WTC11 (cell line): ENCODE results near the gene RPTOR. TPM values are rescaled to one million over a fixed set of nuclear protein-coding genes. Genes with fewer than 3 reads are reported as not detected.

ENCODE experiments used
- ATAC-seq: fragments of 200-7000 bp; cut with Tn5 transposase; 2 replicates; pipeline ENCODE4 v1.10.0; 2021; ENCODE audit warnings: mild to moderate bottlenecking, moderate library complexity
- CTCF ChIA-PET: fragments of 300-600 bp; sonication (Branson Sonifier 250); formaldehyde crosslinking; loops from one replicate; lab custom pipeline; 2021; ENCODE audit warnings: antibody characterized with exemption; lab: Charles Lee
- POLR2A ChIA-PET: fragments of 350-600 bp; sonication (Branson Sonifier 250); formaldehyde crosslinking; loops from one replicate; lab custom pipeline; 2021; ENCODE audit warnings: antibody characterized with exemption; lab: Charles Lee
- DNase-seq: peaks from one replicate; pipeline ENCODE4 v3.0.0; 2021; ENCODE audit warnings: low spot score
- H3K27ac Mint-ChIP-seq: 2 replicates; pipeline ENCODE4 v1.8.0; 2021; ENCODE audit warnings: mixed read lengths
- H3K27me3 Mint-ChIP-seq: 2 replicates; pipeline ENCODE4 v1.8.0; 2021; ENCODE audit warnings: low read depth, mild to moderate bottlenecking, moderate library complexity, mixed read lengths
- H3K36me3 Mint-ChIP-seq: 2 replicates; pipeline ENCODE4 v1.8.0; 2021; ENCODE audit warnings: mixed read lengths
- H3K4me1 Mint-ChIP-seq: 2 replicates; pipeline ENCODE4 v1.8.0; 2022; ENCODE audit warnings: mixed read lengths
- H3K4me3 Mint-ChIP-seq: 2 replicates; pipeline ENCODE4 v1.8.0; 2021; ENCODE audit warnings: mild to moderate bottlenecking, moderate library complexity, mixed read lengths
- H3K9me3 Mint-ChIP-seq: 2 replicates; pipeline ENCODE4 v1.8.0; 2021; ENCODE audit warnings: mixed read lengths
- CREM ChIP-seq: sonication (generic); formaldehyde crosslinking; IDR thresholded peaks from 2 replicates; pipeline ENCODE4 v1.8.1; 2022; ENCODE audit warnings: mild to moderate bottlenecking, missing genetic modification reagents, moderate library complexity
- ELF4 ChIP-seq: sonication (generic); formaldehyde crosslinking; IDR thresholded peaks from 2 replicates; pipeline ENCODE4 v1.8.1; 2022; ENCODE audit warnings: low read depth, mild to moderate bottlenecking, moderate library complexity, missing genetic modification reagents
- ESRRA ChIP-seq: sonication (generic); formaldehyde crosslinking; IDR thresholded peaks from 2 replicates; pipeline ENCODE4 v1.8.1; 2022; ENCODE audit warnings: mild to moderate bottlenecking, missing genetic modification reagents, borderline replicate concordance
- FOXP1 ChIP-seq: sonication (generic); formaldehyde crosslinking; IDR thresholded peaks from 2 replicates; pipeline ENCODE4 v1.8.0; 2022; ENCODE audit warnings: missing genetic modification reagents, mild to moderate bottlenecking, moderate library complexity, borderline replicate concordance
- GTF2I ChIP-seq: fragments of 250-450 bp; sonication (Bioruptor Pico); conservative IDR thresholded peaks from 2 replicates; pipeline ENCODE4 v1.4.0; 2021; ENCODE audit warnings: mild to moderate bottlenecking
- SMAD3 ChIP-seq: sonication (generic); formaldehyde crosslinking; IDR thresholded peaks from 2 replicates; pipeline ENCODE4 v1.8.0; 2022; ENCODE audit warnings: missing genetic modification reagents, mild to moderate bottlenecking, borderline replicate concordance
- TP53 ChIP-seq: sonication (generic); formaldehyde crosslinking; IDR thresholded peaks from 2 replicates; pipeline ENCODE4 v1.8.1; 2023; ENCODE audit warnings: mild to moderate bottlenecking, missing genetic modification reagents
- ZNF232 ChIP-seq: sonication (generic); formaldehyde crosslinking; IDR thresholded peaks from 2 replicates; pipeline ENCODE4 v1.8.0; 2022; ENCODE audit warnings: mild to moderate bottlenecking, missing genetic modification reagents
- ZNF396 ChIP-seq: fragments of 250-450 bp; sonication (Bioruptor Pico); IDR thresholded peaks from 2 replicates; pipeline ENCODE4 v1.8.0; 2021; ENCODE audit warnings: mild to moderate bottlenecking, moderate library complexity, borderline replicate concordance
- ZNF416 ChIP-seq: fragments of 250-450 bp; sonication (Bioruptor Pico); IDR thresholded peaks from 2 replicates; pipeline ENCODE4 v1.9.0; 2021; ENCODE audit warnings: mild to moderate bottlenecking, inconsistent platforms
- ZNF671 ChIP-seq: fragments of 250-450 bp; sonication (Bioruptor Pico); IDR thresholded peaks from 2 replicates; pipeline ENCODE4 v1.8.0; 2021; ENCODE audit warnings: mild to moderate bottlenecking
- total RNA-seq: library from RNA; stranded (reverse); gene quantifications from 3 replicates; pipeline ENCODE4 v1.2.3, GENCODE V29; 2021
- TF ChIP-seq, protein P1 (sequence below): sonication (generic); formaldehyde crosslinking; IDR thresholded peaks from 2 replicates; pipeline ENCODE4 v1.8.0; 2022; ENCODE audit warnings: mild to moderate bottlenecking, missing genetic modification reagents
- TF ChIP-seq, protein P2 (sequence below): sonication (generic); formaldehyde crosslinking; conservative IDR thresholded peaks from 2 replicates; pipeline ENCODE4 v1.8.1; 2023; ENCODE audit warnings: mild to moderate bottlenecking, low read depth, missing genetic modification reagents, moderate library complexity
- TF ChIP-seq, protein P3 (sequence below): sonication (generic); formaldehyde crosslinking; IDR thresholded peaks from 2 replicates; pipeline ENCODE4 v1.8.1; 2022; ENCODE audit warnings: missing genetic modification reagents, borderline replicate concordance
- TF ChIP-seq, protein P4 (sequence below): fragments of 250-450 bp; sonication (Bioruptor Pico); IDR thresholded peaks from 2 replicates; pipeline ENCODE4 v1.8.0; 2021; ENCODE audit warnings: mild to moderate bottlenecking
- TF ChIP-seq, protein P5 (sequence below): sonication (generic); formaldehyde crosslinking; IDR thresholded peaks from 2 replicates; pipeline ENCODE4 v1.8.1; 2022; ENCODE audit warnings: mild to moderate bottlenecking, moderate library complexity, missing genetic modification reagents

The RPTOR gene
- total RNA-seq, 1 experiment from 2014 or later = 41.0 TPM

DNA sequence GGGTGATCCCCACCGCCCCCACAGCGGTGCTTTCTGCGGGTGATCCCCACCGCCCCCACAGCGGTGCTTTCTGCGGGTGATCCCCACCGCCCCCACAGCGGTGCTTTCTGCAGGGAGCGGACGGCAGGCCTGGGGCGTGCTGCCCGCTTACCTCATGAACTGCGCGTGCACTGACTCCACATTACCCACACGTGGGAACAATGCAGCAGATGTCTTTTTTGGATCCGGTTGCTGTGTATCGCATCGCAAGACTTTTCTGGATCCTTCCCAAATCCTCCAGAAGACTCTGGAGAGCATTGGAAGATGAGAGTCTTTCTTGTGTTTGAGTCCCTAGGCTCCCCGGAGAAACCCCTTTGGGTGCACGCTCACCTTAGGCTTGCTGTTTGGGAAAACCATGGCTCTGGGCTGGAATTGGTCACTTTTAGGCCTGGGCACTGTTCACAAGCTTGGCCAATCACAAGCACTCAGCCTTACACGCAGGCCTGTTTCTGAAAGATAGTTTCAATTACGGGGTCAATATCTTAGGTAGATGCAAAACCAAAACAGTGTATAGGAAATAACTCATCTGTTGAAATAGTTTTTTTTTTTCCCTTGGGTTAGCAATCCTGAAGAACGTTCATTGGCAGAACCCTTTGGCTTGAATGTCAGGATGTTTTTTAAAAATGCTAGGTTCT, 201.8 kb downstream of the RPTOR start:
- ChIA-PET POLR2A (no interaction called here), CTCF (interaction anchor here (1.2 kb wide), 1 partner anchor 27 kb away, joined by 3 read pairs; no protein-coding TSS in a partner anchor)
- Mint-ChIP-seq H3K4me3 (no peak overlapping the region), H3K27me3 (no peaks in the 10 kb centered on the region), H3K27ac (no peak overlapping the region), H3K36me3 (peaks cover 12% of the 10 kb centered on the region), H3K9me3 (peaks cover 12% of the 10 kb centered on the region), H3K4me1 (peaks cover 5% of the 10 kb centered on the region)
- no peak for ATAC-seq
- DNase-seq = no peak
- TF ChIP-seq ELF4 (no peak), ZNF416 (CRISPR knock-in tag) (no peak), CREM (CRISPR knock-in tag) (no peak), ZNF671 (CRISPR knock-in tag) (no peak), GTF2I (no peak), FOXP1 (no peak), SMAD3 (CRISPR knock-in tag) (no peak), TP53 (no peak), ZNF396 (CRISPR knock-in tag) (no peak)
- TF ChIP-seq, protein P1, sequence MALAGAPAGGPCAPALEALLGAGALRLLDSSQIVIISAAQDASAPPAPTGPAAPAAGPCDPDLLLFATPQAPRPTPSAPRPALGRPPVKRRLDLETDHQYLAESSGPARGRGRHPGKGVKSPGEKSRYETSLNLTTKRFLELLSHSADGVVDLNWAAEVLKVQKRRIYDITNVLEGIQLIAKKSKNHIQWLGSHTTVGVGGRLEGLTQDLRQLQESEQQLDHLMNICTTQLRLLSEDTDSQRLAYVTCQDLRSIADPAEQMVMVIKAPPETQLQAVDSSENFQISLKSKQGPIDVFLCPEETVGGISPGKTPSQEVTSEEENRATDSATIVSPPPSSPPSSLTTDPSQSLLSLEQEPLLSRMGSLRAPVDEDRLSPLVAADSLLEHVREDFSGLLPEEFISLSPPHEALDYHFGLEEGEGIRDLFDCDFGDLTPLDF (CRISPR knock-in tag) = no peak
- TF ChIP-seq, protein P2, sequence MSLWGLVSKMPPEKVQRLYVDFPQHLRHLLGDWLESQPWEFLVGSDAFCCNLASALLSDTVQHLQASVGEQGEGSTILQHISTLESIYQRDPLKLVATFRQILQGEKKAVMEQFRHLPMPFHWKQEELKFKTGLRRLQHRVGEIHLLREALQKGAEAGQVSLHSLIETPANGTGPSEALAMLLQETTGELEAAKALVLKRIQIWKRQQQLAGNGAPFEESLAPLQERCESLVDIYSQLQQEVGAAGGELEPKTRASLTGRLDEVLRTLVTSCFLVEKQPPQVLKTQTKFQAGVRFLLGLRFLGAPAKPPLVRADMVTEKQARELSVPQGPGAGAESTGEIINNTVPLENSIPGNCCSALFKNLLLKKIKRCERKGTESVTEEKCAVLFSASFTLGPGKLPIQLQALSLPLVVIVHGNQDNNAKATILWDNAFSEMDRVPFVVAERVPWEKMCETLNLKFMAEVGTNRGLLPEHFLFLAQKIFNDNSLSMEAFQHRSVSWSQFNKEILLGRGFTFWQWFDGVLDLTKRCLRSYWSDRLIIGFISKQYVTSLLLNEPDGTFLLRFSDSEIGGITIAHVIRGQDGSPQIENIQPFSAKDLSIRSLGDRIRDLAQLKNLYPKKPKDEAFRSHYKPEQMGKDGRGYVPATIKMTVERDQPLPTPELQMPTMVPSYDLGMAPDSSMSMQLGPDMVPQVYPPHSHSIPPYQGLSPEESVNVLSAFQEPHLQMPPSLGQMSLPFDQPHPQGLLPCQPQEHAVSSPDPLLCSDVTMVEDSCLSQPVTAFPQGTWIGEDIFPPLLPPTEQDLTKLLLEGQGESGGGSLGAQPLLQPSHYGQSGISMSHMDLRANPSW (CRISPR knock-in tag) = no peak
- TF ChIP-seq, protein P3, sequence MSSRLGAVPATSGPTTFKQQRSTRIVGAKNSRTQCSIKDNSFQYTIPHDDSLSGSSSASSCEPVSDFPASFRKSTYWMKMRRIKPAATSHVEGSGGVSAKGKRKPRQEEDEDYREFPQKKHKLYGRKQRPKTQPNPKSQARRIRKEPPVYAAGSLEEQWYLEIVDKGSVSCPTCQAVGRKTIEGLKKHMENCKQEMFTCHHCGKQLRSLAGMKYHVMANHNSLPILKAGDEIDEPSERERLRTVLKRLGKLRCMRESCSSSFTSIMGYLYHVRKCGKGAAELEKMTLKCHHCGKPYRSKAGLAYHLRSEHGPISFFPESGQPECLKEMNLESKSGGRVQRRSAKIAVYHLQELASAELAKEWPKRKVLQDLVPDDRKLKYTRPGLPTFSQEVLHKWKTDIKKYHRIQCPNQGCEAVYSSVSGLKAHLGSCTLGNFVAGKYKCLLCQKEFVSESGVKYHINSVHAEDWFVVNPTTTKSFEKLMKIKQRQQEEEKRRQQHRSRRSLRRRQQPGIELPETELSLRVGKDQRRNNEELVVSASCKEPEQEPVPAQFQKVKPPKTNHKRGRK (CRISPR knock-in tag) = no peak
- TF ChIP-seq, protein P4, sequence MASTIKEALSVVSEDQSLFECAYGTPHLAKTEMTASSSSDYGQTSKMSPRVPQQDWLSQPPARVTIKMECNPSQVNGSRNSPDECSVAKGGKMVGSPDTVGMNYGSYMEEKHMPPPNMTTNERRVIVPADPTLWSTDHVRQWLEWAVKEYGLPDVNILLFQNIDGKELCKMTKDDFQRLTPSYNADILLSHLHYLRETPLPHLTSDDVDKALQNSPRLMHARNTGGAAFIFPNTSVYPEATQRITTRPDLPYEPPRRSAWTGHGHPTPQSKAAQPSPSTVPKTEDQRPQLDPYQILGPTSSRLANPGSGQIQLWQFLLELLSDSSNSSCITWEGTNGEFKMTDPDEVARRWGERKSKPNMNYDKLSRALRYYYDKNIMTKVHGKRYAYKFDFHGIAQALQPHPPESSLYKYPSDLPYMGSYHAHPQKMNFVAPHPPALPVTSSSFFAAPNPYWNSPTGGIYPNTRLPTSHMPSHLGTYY = no peak

DNA sequence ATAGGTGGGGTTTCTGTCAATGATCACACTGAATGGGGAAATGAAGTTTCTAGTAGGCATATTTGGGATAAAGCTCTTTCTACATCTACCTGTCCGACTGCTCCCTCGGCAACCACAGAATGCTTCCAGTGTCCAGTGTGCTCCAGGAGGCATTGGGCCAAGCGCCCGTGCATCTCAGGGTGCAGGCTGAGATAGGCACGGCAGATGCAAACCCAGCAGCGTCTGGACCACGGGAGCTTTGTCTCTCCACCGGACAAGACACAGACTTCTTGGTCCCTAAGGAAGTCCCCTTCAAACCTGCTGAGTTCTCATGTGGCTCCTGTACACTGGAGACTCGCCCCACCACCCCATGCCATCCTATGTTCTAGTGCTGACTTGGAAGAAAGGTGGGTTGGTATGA, 202.8 kb downstream of the RPTOR start:
- ChIA-PET POLR2A (no interaction called here), CTCF (interaction anchor here (1.2 kb wide), 1 partner anchor 26 kb away, joined by 3 read pairs; no protein-coding TSS in a partner anchor)
- H3K27me3 Mint-ChIP-seq = no peaks in the 10 kb centered on the region
- H3K4me3 Mint-ChIP-seq = no peak overlapping the region
- peaks cover 2% of the 10 kb centered on the region; the same call in 1 of the 2 replicates for H3K36me3 Mint-ChIP-seq
- peaks cover 15% of the 10 kb centered on the region for H3K4me1 Mint-ChIP-seq
- DNase-seq (no peak), ATAC-seq (no peak)
- H3K9me3 Mint-ChIP-seq = peaks cover 2% of the 10 kb centered on the region
- TF ChIP-seq, protein P5, sequence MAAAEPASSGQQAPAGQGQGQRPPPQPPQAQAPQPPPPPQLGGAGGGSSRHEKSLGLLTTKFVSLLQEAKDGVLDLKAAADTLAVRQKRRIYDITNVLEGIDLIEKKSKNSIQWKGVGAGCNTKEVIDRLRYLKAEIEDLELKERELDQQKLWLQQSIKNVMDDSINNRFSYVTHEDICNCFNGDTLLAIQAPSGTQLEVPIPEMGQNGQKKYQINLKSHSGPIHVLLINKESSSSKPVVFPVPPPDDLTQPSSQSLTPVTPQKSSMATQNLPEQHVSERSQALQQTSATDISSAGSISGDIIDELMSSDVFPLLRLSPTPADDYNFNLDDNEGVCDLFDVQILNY (CRISPR knock-in tag) = no peak
- TF ChIP-seq ESRRA (CRISPR knock-in tag) (no peak), ZNF232 (CRISPR knock-in tag) (no peak), ZNF671 (CRISPR knock-in tag) (no peak)
- TF ChIP-seq, all 79 proteins: peak for 0
- no peak overlapping the region for H3K27ac Mint-ChIP-seq
